Measurements from ENCODE around the gene ABR. TPM values are rescaled to one million over a fixed set of nuclear protein-coding genes. Genes with fewer than 3 reads are reported as not detected.

ABR gene
- total and polyA plus RNA-seq, 4 donors = 2.7 to 12.9 (median 6.8) TPM

- no peak overlapping the region for H3K9ac ChIP-seq (ENCODE audit: low read depth in 1 of 2, low read length in 2 of 2)
- no peaks in the 10 kb centered on the region for H3K27me3 ChIP-seq (ENCODE audit: control insufficient read depth in 4 of 4, insufficient read depth in 4 of 4, low read length in 3 of 4)
- H3K27ac ChIP-seq (ENCODE audit: low read depth in 1 of 2, low read length in 2 of 2) = no peak overlapping the region
- H3K4me1 ChIP-seq (ENCODE audit: control insufficient read depth in 4 of 4, insufficient read depth in 4 of 4, low read length in 3 of 4) = no peaks in the 10 kb centered on the region
- 89% methylated on average over 18 of the region's 18 CpGs for WGBS
- peaks cover 0 to 5% (median 0%) of the 10 kb centered on the region in 4 donors for H3K9me3 ChIP-seq (ENCODE audit: control insufficient read depth in 4 of 4, low read length in 3 of 4)
- H3K36me3 ChIP-seq (ENCODE audit: control insufficient read depth in 4 of 4, insufficient read depth in 3 of 4, low read depth in 1 of 4, low read length in 3 of 4) = peaks cover 0 to 7% (median 5%) of the 10 kb centered on the region in 4 donors
- DNase-seq (ENCODE audit: low spot score) = peak; percentile 45
- no peak for TF ChIP-seq RXRA (IDR thresholded peaks at IDR 0.05)
- TF ChIP-seq MAX (IDR thresholded peaks at IDR 0.05) = no peak
- TF ChIP-seq RAD21 (IDR thresholded peaks at IDR 0.05) = peak in 1 of 2 donors; percentile 47
- no peak for TF ChIP-seq HNF4G (IDR thresholded peaks at IDR 0.05)
- TF ChIP-seq NR2F2 (IDR thresholded peaks at IDR 0.05) = no peak
- no peak for TF ChIP-seq JUND (IDR thresholded peaks at IDR 0.05)
- TF ChIP-seq, protein P1, sequence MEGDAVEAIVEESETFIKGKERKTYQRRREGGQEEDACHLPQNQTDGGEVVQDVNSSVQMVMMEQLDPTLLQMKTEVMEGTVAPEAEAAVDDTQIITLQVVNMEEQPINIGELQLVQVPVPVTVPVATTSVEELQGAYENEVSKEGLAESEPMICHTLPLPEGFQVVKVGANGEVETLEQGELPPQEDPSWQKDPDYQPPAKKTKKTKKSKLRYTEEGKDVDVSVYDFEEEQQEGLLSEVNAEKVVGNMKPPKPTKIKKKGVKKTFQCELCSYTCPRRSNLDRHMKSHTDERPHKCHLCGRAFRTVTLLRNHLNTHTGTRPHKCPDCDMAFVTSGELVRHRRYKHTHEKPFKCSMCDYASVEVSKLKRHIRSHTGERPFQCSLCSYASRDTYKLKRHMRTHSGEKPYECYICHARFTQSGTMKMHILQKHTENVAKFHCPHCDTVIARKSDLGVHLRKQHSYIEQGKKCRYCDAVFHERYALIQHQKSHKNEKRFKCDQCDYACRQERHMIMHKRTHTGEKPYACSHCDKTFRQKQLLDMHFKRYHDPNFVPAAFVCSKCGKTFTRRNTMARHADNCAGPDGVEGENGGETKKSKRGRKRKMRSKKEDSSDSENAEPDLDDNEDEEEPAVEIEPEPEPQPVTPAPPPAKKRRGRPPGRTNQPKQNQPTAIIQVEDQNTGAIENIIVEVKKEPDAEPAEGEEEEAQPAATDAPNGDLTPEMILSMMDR (IDR thresholded peaks at IDR 0.05; ENCODE audit: low read depth, low read length, missing input control) = peak; percentile 25
- TF ChIP-seq FOXA2 (IDR thresholded peaks at IDR 0.05) = no peak
- TF ChIP-seq FOXA1 (IDR thresholded peaks at IDR 0.05) = no peak
- TF ChIP-seq SP1 (IDR thresholded peaks at IDR 0.05) = no peak
- no peak for TF ChIP-seq YY1 (IDR thresholded peaks at IDR 0.05)
- TF ChIP-seq EGR1 (IDR thresholded peaks at IDR 0.05; ENCODE audit: low read depth in 2 of 2) = no peak
- TF ChIP-seq GABPA (IDR thresholded peaks at IDR 0.05 in 1 of 2, conservative IDR thresholded peaks at IDR 0.05 in 1 of 2) = no peak
- no peak overlapping the region for H3K4me3 ChIP-seq (ENCODE audit: low read depth in 1 of 3, low read length in 3 of 3)
Observed at GRCh38 chr17:1058423-1059130, 121.2 kb downstream of the ABR start.

GRCh38 chr17:1056761-1057160, 123.0 kb downstream of the ABR start:
- no peak overlapping the region for H3K9ac ChIP-seq (ENCODE audit: low read depth in 1 of 2, low read length in 2 of 2)
- 86% methylated on average over 10 of the region's 10 CpGs for WGBS
- no peak overlapping the region for H3K4me3 ChIP-seq (ENCODE audit: low read depth in 1 of 3, low read length in 3 of 3)
- H3K27ac ChIP-seq (ENCODE audit: low read depth in 1 of 2, low read length in 2 of 2) = no peak overlapping the region
- no peaks in the 10 kb centered on the region for H3K27me3 ChIP-seq (ENCODE audit: control insufficient read depth in 4 of 4, insufficient read depth in 4 of 4, low read length in 3 of 4)
- TF ChIP-seq REST (IDR thresholded peaks at IDR 0.05) = no peak
- no peak for TF ChIP-seq RXRA (IDR thresholded peaks at IDR 0.05)
- no peak for TF ChIP-seq RAD21 (IDR thresholded peaks at IDR 0.05)
- TF ChIP-seq TAF1 (conservative IDR thresholded peaks at IDR 0.05) = no peak
- no peak for TF ChIP-seq SP1 (IDR thresholded peaks at IDR 0.05)
- no peak for TF ChIP-seq MAX (IDR thresholded peaks at IDR 0.05)
- TF ChIP-seq ATF3 (IDR thresholded peaks at IDR 0.05) = no peak
- no peak for TF ChIP-seq FOXA1 (IDR thresholded peaks at IDR 0.05)
- TF ChIP-seq HNF4A (conservative IDR thresholded peaks at IDR 0.05) = no peak
- TF ChIP-seq YY1 (IDR thresholded peaks at IDR 0.05) = no peak
- no peak for TF ChIP-seq EGR1 (IDR thresholded peaks at IDR 0.05; ENCODE audit: low read depth in 2 of 2)
- TF ChIP-seq HNF4G (IDR thresholded peaks at IDR 0.05) = no peak
- no peak for TF ChIP-seq GABPA (IDR thresholded peaks at IDR 0.05 in 1 of 2, conservative IDR thresholded peaks at IDR 0.05 in 1 of 2)
- TF ChIP-seq, protein P1 (IDR thresholded peaks at IDR 0.05; ENCODE audit: low read depth, low read length, missing input control) = no peak
- no peak for TF ChIP-seq ZBTB33 (IDR thresholded peaks at IDR 0.05)
- no peak for TF ChIP-seq FOXA2 (IDR thresholded peaks at IDR 0.05)
- TF ChIP-seq JUND (IDR thresholded peaks at IDR 0.05) = no peak
- H3K4me1 ChIP-seq (ENCODE audit: control insufficient read depth in 4 of 4, insufficient read depth in 4 of 4, low read length in 3 of 4) = no peaks in the 10 kb centered on the region
- H3K36me3 ChIP-seq (ENCODE audit: control insufficient read depth in 4 of 4, insufficient read depth in 3 of 4, low read depth in 1 of 4, low read length in 3 of 4) = peaks cover 0 to 2% (median 0%) of the 10 kb centered on the region in 4 donors
- no peak for DNase-seq (ENCODE audit: low spot score)
- H3K9me3 ChIP-seq (ENCODE audit: control insufficient read depth in 4 of 4, low read length in 3 of 4) = no peaks in the 10 kb centered on the region

Measured in liver (tissue), 9 donors.